A549 treated with CORT108297 at 1 μM for 4 hours (cell line): ENCODE results near the gene ARL4A. TPM values are rescaled to one million over a fixed set of nuclear protein-coding genes. Genes with fewer than 3 reads are reported as not detected.

Source experiments
- total RNA-seq: library from RNA; stranded (reverse); fragments of 200-300 nt; extraction: Qiagen RNA extraction; gene quantifications from 5 replicates; pipeline ENCODE4 v1.2.3, GENCODE V29; 2022

Gene ARL4A, protein sequence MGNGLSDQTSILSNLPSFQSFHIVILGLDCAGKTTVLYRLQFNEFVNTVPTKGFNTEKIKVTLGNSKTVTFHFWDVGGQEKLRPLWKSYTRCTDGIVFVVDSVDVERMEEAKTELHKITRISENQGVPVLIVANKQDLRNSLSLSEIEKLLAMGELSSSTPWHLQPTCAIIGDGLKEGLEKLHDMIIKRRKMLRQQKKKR
- 50.9 to 63.0 TPM (median 54.6 TPM) in 5 replicates for total RNA-seq

DNA sequence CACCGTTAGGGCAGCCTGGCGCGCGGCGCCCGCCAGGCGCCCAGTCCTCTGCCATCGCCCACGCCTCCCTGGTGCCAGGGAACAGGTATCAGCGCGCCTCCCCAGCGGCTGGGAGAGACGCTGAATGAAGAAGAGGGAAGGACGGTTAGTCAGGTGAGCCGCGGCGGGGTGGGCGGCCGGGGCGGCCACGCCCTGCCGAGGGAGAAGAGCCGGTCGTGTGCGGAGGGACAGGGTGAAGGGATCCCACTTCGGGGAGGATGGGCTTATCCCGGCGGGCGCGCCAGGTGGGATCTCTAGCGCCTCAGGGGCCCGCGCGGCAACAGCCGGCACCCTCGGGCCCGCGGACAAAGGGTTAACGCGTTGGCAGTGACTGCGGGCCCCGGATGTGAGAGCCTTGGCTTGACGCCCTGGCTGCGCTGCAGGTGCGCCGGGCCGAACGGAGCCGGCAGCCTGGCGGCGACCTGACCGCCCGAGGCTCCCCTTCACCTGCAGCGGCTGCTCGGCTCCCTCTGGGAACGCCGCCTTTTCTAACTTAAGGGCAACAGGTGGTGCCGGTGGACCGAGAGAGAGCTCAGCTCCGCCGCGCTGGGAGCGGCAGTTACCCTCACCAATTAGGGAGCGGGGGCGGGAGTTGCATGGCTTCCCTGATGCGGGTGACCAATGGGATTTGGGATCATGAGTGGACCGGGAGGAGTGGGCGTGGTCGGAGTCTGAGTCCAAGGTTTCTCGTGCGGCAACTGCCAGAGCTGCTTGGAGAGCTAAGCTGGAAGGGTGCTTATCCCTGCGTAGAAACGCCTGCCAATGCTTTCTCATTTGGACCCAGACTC, at the start of gene ARL4A:
Gene ARL4A, plus strand, starts transcription at position 743 of the 827 bp plus-strand sequence. CDS start 622 bp downstream, outside the sequence.

Other genes with a start within 250 kb of the ARL4A start
- 0.32 to 0.50 TPM (median 0.42 TPM) in 5 replicates for gene SCIN, start 116.9 kb upstream of the ARL4A start, total RNA-seq